HFFc6 (cell line): Measurements from ENCODE around the gene TTYH2. TPM values are rescaled to one million over a fixed set of nuclear protein-coding genes. Genes with fewer than 3 reads are reported as not detected.
"Not testable (repeated sequence)": the region's sequence is repeated elsewhere in the genome, so short reads cannot be mapped to it uniquely, and the experiment has no call there.

ENCODE experiments used
- DNase-seq: peaks from one replicate; pipeline ENCODE4 v3.0.0-alpha.2; 2018
- H3K27ac Mint-ChIP-seq: 2 replicates; pipeline ENCODE4 v1.8.0; 2020; ENCODE audit warnings: mild to moderate bottlenecking, mixed read lengths
- H3K27me3 Mint-ChIP-seq: 2 replicates; pipeline ENCODE4 v1.8.0; 2021; ENCODE audit warnings: mild to moderate bottlenecking, moderate library complexity, mixed read lengths; ENCODE audit not compliant: insufficient read depth
- H3K36me3 Mint-ChIP-seq: 2 replicates; pipeline ENCODE4 v1.8.0; 2021; ENCODE audit warnings: low read depth, mixed read lengths
- H3K4me1 Mint-ChIP-seq: 2 replicates; pipeline ENCODE4 v1.8.0; 2020; ENCODE audit warnings: low read depth, mixed read lengths
- H3K4me3 Mint-ChIP-seq: 2 replicates; pipeline ENCODE4 v1.8.0; 2020; ENCODE audit warnings: mild to moderate bottlenecking, moderate library complexity, mixed read lengths
- H3K9me3 Mint-ChIP-seq: 2 replicates; pipeline ENCODE4 v1.8.0; 2020; ENCODE audit warnings: mild to moderate bottlenecking, mixed read lengths
- CTCF ChIP-seq: fragments of 200-600 bp; sonication (generic); IDR thresholded peaks from 2 replicates; pipeline ENCODE4 v1.5.0; 2021; ENCODE audit warnings: antibody characterized with exemption, mild to moderate bottlenecking
- total RNA-seq, 6 experiments: library from RNA; stranded (reverse); fragmentation: NEBNext Ultra II Directional; extraction: Animal tissue kit (Norgen Biotek cat#: 25700); gene quantifications; 2 replicates in 1 of 6; 3 replicates in 5 of 6; pipeline ENCODE4 v1.2.3, GENCODE V29; 2021

Gene TTYH2
- total RNA-seq, 6 experiments from 2014 or later, result 1.2 to 2.7 (median 1.9) TPM

- DNase-seq, result no peak
- Mint-ChIP-seq H3K27me3 (peaks cover 3% of the 10 kb centered on the region), H3K27ac (no peak within 1 kb of the TSS), H3K4me3 (no peak within 1 kb of the TSS), H3K36me3 (no peaks in the 10 kb centered on the region), H3K4me1 (no peaks in the 10 kb centered on the region), H3K9me3 (peaks cover 38% of the 10 kb centered on the region; the same call in 1 of the 2 replicates)
- TF ChIP-seq CTCF, result no peak
These were observed 60.8 kb downstream of the TTYH2 start, which contains the start of gene DNAI2 for GRCh38 chr17:74274060-74274708. Gene DNAI2, plus strand, starts transcription at chr17:74274234. Its CDS starts 7,584 bp downstream, at chr17:74281818.

- no peak for DNase-seq
- Mint-ChIP-seq H3K27me3 (peaks cover 3% of the 10 kb centered on the region), H3K4me3 (no peak overlapping the region), H3K27ac (no peak overlapping the region), H3K9me3 (peaks cover 39% of the 10 kb centered on the region; the same call in 1 of the 2 replicates), H3K36me3 (no peaks in the 10 kb centered on the region), H3K4me1 (no peaks in the 10 kb centered on the region)
- no peak for TF ChIP-seq CTCF
These were observed 61.5 kb downstream of the TTYH2 start for GRCh38 chr17:74274709-74275340.

GRCh38 chr17:74276051-74276476 lies 62.7 kb downstream of the TTYH2 start:
- Mint-ChIP-seq H3K4me3 (no peak overlapping the region), H3K27me3 (peaks cover 3% of the 10 kb centered on the region), H3K36me3 (no peaks in the 10 kb centered on the region), H3K27ac (no peak overlapping the region), H3K9me3 (peaks cover 32% of the 10 kb centered on the region; the same call in 1 of the 2 replicates), H3K4me1 (no peaks in the 10 kb centered on the region)
- no peak for DNase-seq
- no peak for TF ChIP-seq CTCF

- TF ChIP-seq CTCF, result no peak
- Mint-ChIP-seq H3K36me3 (no peaks in the 10 kb centered on the region), H3K4me3 (no peak overlapping the region), H3K4me1 (no peaks in the 10 kb centered on the region), H3K9me3 (peaks cover 32% of the 10 kb centered on the region; the same call in 1 of the 2 replicates), H3K27ac (no peak overlapping the region), H3K27me3 (peaks cover 3% of the 10 kb centered on the region)
- DNase-seq, result no peak
These were observed 63.2 kb downstream of the TTYH2 start for GRCh38 chr17:74276541-74277009.

GRCh38 chr17:74277935-74278334 lies 64.6 kb downstream of the TTYH2 start:
- no peak for DNase-seq
- Mint-ChIP-seq H3K4me1 (no peaks in the 10 kb centered on the region), H3K27ac (no peak overlapping the region)

GRCh38 chr17:74279617-74280016 lies 66.2 kb downstream of the TTYH2 start:
- not testable (repeated sequence) for H3K27me3 Mint-ChIP-seq, H3K4me3 Mint-ChIP-seq, DNase-seq, H3K27ac Mint-ChIP-seq, H3K36me3 Mint-ChIP-seq, H3K4me1 Mint-ChIP-seq
- H3K9me3 Mint-ChIP-seq, result peaks cover 35% of the 10 kb centered on the region

More at GRCh38 chr17:74277935-74278334, 64.6 kb downstream of the TTYH2 start:
- peaks cover 33% of the 10 kb centered on the region for H3K9me3 Mint-ChIP-seq
- H3K36me3 Mint-ChIP-seq, result no peaks in the 10 kb centered on the region
- TF ChIP-seq CTCF, result no peak
- peaks cover 3% of the 10 kb centered on the region for H3K27me3 Mint-ChIP-seq
- no peak overlapping the region for H3K4me3 Mint-ChIP-seq
